Measurements from ENCODE around the gene IDNK.
A peak's percentile ranks its signal among the peaks of the same experiment; 100 is the strongest.
"Not testable (repeated sequence)": the region's sequence is repeated elsewhere in the genome, so short reads cannot be mapped to it uniquely, and the experiment has no call there.

Gene IDNK

DNA sequence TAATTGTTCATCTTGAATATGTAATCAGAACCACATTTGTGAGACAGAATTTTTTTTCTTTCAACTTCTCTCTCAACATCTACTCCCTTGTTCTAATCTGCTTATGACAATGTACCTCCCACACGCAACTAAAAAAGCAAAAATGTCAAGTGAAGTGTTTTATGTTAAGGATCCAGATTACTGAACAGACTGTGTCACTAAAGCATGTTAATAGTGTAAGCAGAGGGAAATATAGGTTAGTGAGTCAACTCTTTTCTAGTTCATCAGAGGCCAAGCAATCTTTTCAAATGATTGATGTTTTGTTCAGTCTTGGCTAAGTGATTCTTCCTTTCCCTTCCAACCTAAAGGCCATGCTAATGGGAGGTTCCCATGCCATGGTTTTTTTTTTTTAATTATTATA is 34.7 kb upstream of the IDNK start:
- H3K4me3 ChIP-seq (replicated peaks; ENCODE audit: low read depth, low read length), result no peak overlapping the region
- TF ChIP-seq, protein P1, sequence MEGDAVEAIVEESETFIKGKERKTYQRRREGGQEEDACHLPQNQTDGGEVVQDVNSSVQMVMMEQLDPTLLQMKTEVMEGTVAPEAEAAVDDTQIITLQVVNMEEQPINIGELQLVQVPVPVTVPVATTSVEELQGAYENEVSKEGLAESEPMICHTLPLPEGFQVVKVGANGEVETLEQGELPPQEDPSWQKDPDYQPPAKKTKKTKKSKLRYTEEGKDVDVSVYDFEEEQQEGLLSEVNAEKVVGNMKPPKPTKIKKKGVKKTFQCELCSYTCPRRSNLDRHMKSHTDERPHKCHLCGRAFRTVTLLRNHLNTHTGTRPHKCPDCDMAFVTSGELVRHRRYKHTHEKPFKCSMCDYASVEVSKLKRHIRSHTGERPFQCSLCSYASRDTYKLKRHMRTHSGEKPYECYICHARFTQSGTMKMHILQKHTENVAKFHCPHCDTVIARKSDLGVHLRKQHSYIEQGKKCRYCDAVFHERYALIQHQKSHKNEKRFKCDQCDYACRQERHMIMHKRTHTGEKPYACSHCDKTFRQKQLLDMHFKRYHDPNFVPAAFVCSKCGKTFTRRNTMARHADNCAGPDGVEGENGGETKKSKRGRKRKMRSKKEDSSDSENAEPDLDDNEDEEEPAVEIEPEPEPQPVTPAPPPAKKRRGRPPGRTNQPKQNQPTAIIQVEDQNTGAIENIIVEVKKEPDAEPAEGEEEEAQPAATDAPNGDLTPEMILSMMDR (IDR thresholded peaks at IDR 0.05; ENCODE audit: insufficient read depth, low read length, poor library complexity, severe bottlenecking), result no peak
- H3K36me3 ChIP-seq (ENCODE audit: control insufficient read depth, insufficient read depth, low read length), result no peaks in the 10 kb centered on the region
- H3K27me3 ChIP-seq (replicated peaks; ENCODE audit: control insufficient read depth, insufficient read depth, low read length), result no peaks in the 10 kb centered on the region
- no peak for DNase-seq (ENCODE audit: extremely low read depth, insufficient read length)

DNA sequence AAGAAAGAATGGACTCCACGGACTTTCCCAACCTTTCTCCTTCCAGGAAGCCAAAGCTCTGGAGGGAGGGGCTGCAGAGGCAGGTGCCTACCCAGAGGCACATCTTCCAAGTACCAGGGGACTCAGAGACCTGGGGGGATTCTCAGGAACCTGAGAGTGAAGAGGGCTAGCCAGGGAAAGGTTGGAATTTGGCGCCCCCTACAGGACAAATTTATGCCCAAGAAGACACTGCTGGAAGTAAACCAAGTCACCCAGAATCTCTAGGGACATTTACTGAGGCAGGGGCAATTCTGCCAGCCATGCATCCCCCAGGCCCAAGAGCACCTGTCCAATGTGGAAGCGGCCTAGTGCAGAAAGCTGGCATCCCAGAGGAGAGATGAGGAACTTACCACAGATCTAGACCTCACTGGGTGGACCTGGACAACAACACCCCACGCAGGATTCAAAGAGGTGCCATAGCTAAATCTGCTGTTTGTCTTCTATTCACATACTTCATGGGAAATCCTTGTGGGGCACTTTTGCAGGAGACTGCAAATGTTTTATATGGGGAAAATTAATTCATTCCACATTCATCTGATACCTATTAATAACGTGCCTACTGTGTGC is 25.9 kb upstream of the IDNK start:
- TF ChIP-seq, protein P1 (IDR thresholded peaks at IDR 0.05; ENCODE audit: insufficient read depth, low read length, poor library complexity, severe bottlenecking), result peak; percentile 88
- no peak overlapping the region for H3K4me3 ChIP-seq (replicated peaks; ENCODE audit: low read depth, low read length)
- peak; percentile 16 for DNase-seq (ENCODE audit: extremely low read depth, insufficient read length)

DNA sequence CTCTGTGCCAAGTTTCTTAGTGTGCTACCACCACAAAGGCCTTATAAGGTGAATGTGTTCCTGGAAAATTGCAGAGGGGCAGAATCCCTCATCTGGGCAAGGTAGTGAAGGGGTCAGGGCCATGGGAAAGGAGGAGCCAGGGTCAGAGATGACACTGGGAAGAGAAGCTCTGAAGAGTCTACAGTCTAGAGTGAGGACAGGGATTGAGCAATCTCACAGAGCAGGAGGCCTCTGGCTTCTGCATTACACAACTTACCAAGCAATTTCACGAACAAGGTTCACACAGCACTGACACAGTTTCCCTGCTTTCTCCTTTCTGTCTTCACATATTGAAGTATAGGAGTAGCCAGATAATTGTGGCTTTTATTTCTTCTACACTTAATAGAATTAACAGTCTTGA is 24.5 kb upstream of the IDNK start:
- Histone ChIP-seq H3K36me3 (ENCODE audit: control insufficient read depth, insufficient read depth, low read length) (no peaks in the 10 kb centered on the region), H3K4me3 (replicated peaks; ENCODE audit: low read depth, low read length) (no peak overlapping the region), H3K27me3 (replicated peaks; ENCODE audit: control insufficient read depth, insufficient read depth, low read length) (no peaks in the 10 kb centered on the region)
- no peak for DNase-seq (ENCODE audit: extremely low read depth, insufficient read length)
- TF ChIP-seq, protein P1 (IDR thresholded peaks at IDR 0.05; ENCODE audit: insufficient read depth, low read length, poor library complexity, severe bottlenecking), result no peak

More for the DNA sequence above, 25.9 kb upstream of the IDNK start:
- H3K36me3 ChIP-seq (ENCODE audit: control insufficient read depth, insufficient read depth, low read length), result no peaks in the 10 kb centered on the region
- no peaks in the 10 kb centered on the region for H3K27me3 ChIP-seq (replicated peaks; ENCODE audit: control insufficient read depth, insufficient read depth, low read length)

DNA sequence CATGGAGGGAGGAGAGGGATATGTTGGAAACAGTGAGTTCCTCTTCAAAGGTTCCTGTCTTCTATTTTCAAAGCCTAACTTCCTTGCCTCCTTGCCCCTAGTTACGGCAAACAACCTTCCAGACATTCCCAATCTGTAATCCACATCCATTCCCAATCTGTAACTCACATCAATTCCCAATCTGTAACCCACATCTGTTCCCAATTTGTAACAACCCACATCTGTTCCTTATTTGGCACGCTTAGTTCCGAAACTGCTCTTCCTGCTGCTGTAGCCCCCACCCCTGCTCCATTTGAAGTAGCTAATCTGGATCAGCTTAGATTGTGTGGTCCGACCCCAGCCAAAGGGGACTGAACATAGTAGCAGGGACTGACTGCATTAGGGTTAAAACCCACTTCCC is 23.9 kb upstream of the IDNK start:
- Histone ChIP-seq H3K36me3 (ENCODE audit: control insufficient read depth, insufficient read depth, low read length) (no peaks in the 10 kb centered on the region), H3K4me3 (replicated peaks; ENCODE audit: low read depth, low read length) (no peak overlapping the region), H3K27me3 (replicated peaks; ENCODE audit: control insufficient read depth, insufficient read depth, low read length) (no peaks in the 10 kb centered on the region)
- no peak for DNase-seq (ENCODE audit: extremely low read depth, insufficient read length)
- TF ChIP-seq, protein P1 (IDR thresholded peaks at IDR 0.05; ENCODE audit: insufficient read depth, low read length, poor library complexity, severe bottlenecking), result no peak

DNA sequence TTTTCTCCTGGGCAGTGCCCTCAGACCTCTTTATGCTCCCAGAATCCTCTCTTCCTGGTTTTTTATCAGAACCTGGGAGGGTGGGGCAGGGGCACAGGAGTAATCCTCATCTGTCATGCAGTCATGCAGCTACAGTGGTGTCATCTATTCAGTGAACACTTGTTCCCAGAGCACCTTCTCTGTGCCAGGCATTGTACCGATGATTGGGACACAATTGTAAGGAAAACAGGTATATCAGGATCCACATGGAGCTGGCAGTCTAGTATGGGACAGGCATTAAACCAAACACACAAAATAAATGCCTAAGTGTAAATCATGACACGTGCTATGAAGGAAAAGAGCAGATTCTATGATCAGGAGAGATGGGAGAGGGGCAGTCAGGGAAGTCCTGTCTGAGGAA is 21.5 kb upstream of the IDNK start:
- no peak for DNase-seq (ENCODE audit: extremely low read depth, insufficient read length)
- Histone ChIP-seq H3K36me3 (ENCODE audit: control insufficient read depth, insufficient read depth, low read length) (no peaks in the 10 kb centered on the region), H3K4me3 (replicated peaks; ENCODE audit: low read depth, low read length) (no peak overlapping the region), H3K27me3 (replicated peaks; ENCODE audit: control insufficient read depth, insufficient read depth, low read length) (no peaks in the 10 kb centered on the region)
- TF ChIP-seq, protein P1 (IDR thresholded peaks at IDR 0.05; ENCODE audit: insufficient read depth, low read length, poor library complexity, severe bottlenecking), result no peak

DNA sequence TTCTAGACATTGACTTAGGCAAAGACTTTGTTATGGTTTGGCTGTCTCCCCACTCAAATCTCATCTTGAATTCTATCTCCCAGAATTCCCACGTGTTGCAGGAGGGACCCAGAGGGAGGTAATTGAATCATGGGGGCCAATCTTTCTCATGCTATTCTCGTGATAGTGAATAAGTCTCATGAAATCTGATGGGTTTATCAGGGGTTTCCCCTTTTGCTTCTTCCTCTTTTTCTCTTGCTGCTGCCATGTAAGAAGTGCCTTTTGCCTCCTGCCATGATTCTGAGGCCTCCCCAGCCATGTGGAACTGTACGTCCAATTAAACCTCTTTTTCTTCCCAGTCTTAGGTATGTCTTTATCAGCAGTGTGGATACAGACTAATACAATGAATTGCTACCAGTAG is 15.3 kb upstream of the IDNK start:
- not testable (repeated sequence) for H3K27me3 ChIP-seq (replicated peaks; ENCODE audit: control insufficient read depth, insufficient read depth, low read length); DNase-seq (ENCODE audit: extremely low read depth, insufficient read length); H3K36me3 ChIP-seq (ENCODE audit: control insufficient read depth, insufficient read depth, low read length); H3K4me3 ChIP-seq (replicated peaks; ENCODE audit: low read depth, low read length)

DNA sequence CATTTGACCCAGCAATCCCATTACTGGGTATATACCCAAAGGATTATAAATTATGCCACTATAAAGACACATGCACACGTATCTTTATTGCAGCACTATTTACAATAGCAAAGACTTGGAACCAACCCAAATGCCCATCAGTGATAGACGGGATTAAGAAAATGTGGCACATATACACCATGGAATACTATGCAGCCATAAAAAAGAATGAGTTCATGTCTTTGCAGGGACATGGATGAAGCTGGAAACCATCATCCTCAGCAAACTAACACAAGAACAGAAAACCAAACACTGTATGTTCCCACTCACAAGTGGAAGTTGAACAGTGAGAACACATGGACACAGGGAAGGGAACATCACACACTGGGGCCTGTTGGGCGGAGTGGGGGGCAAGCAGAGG is 9.6 kb upstream of the IDNK start:
- H3K4me3 ChIP-seq (replicated peaks; ENCODE audit: low read depth, low read length); H3K27me3 ChIP-seq (replicated peaks; ENCODE audit: control insufficient read depth, insufficient read depth, low read length); DNase-seq (ENCODE audit: extremely low read depth, insufficient read length); H3K36me3 ChIP-seq (ENCODE audit: control insufficient read depth, insufficient read depth, low read length): not testable (repeated sequence)

Measured in GM06990 (cell line).